ENCODE data around the gene UPK3B.
"Not testable (repeated sequence)": the region's sequence is repeated elsewhere in the genome, so short reads cannot be mapped to it uniquely, and the experiment has no call there.

The UPK3B gene

GRCh38 chr7:76565001-76565400, 54.6 kb downstream of the UPK3B start:
- not testable (repeated sequence) for H3K4me3 Mint-ChIP-seq; H3K4me1 Mint-ChIP-seq; H3K27me3 Mint-ChIP-seq; H3K27ac Mint-ChIP-seq; ATAC-seq (ENCODE audit: low read depth); DNase-seq (ENCODE audit: low spot score in 2 of 2); H3K9me3 Mint-ChIP-seq
- H3K36me3 Mint-ChIP-seq: peaks cover 25% of the 10 kb centered on the region

All from memory B cell (primary cell).